GM18858 (cell line): ENCODE results near the gene IL21.

Experiments used
- ATAC-seq: cut with Tn5 transposase; IDR thresholded peaks from one replicate; pipeline ENCODE4 v1.9.1; 2021; ENCODE audit not compliant: unreplicated experiment

Gene IL21

DNA sequence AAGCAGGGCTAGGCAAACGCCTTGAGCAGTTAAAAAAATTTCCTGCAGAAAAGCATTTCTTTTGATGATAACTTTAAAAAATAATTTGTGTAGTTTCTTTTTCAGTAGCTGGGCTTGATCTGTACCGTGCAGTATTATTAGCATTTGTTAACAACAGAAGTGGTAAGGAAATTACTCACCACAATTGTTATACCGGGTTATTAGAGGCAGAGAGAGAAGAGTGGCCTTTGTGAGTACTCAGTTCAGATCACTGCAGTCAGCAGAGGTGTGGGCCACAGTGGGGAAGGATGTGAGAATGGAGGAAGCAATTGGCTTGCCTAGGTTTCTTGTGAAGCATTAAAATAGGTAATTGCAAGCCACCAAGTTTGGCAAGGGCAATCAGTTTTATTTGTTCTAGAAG, 14.3 kb upstream of the IL21 start:
- peak; percentile 61 for ATAC-seq

DNA sequence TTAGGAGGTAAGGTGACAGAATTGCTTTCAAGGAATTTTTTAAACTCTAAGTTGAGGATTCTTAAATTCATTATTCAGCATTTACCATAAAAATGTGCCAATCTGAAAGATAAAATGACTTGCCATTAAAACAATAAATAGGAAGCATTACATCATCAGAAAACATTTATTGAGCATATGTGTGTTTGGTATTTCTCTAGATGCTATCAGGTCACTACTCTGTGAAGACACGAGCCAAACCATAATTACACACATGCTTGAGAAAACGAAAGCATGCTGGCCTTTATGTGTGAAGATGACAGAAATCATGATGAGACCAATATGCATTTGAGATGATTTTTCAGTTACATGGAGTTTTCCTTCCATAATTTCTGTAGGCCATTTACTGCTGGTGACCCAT, 12.3 kb upstream of the IL21 start:
- no peak for ATAC-seq

DNA sequence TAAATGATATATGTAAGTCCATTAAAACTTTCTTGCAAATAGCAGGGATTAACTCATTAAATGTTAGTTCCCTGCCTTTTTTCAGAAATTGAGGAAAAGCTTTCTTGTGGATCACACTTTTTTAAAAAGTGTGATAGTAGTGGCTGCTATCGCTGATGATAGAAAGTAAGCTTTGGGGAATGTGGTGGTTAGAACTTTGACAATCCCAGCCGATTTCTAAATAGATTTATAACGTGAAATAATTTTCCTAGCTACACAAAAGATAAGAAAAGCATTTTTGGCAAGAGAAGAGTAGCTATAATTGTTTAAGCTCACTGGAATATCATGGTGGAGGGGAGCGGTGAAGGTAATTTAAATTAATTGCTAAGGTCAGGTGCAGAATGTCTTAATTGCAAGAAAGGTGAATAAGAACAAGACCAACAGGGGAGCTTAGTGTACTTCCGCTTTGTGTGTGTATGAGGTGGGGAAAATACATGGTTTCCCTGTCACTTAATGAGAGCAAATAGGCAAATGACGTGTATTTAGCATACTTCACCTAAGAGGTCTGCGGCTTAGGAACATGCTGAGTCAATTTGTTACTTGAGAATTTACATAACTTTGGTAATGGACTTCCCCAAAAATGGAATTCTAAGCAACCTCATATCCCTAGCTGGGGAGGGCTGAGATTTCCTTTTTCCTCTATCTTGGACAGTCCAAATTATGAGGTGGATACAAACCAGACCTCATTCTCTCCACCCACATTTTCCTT, 11.7 kb upstream of the IL21 start:
- ATAC-seq: peak; percentile 86

DNA sequence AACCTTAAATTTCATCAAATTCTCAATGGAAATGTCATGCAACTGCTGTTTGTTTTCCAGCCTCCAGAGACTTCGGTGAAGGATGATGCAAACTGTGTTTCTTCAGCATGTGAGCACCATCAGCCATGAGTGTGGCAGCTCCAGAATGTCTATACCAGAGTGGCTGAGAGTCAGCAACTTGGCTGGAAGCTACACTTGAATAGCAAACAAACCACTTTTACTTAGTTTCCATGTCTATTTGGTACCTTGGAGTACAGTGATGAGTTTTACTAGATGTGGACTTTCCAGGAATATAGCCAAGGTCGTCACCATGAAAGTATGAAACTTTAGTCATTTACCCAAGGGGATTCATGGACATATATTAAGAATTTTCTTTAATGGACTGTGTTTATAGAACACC, 4.3 kb upstream of the IL21 start:
- no peak for ATAC-seq

DNA sequence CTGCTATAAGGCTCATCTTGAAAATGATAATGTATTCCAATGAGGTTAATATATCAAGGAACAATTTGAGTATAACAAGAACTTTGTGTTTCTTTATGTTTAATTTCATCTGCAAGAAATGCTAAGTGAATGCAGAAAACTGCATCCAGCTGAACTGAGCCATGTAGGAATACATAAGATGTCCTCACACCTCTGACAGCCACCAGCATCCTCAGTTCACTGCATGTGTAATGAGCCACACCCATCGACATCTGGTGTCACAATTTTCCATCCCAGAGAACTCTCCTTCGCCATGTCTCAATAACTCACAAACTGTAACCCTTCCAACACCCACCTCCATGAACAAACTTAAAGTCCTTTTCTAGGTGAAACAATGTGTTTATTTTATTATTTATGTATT, 3.3 kb upstream of the IL21 start:
- ATAC-seq: no peak

DNA sequence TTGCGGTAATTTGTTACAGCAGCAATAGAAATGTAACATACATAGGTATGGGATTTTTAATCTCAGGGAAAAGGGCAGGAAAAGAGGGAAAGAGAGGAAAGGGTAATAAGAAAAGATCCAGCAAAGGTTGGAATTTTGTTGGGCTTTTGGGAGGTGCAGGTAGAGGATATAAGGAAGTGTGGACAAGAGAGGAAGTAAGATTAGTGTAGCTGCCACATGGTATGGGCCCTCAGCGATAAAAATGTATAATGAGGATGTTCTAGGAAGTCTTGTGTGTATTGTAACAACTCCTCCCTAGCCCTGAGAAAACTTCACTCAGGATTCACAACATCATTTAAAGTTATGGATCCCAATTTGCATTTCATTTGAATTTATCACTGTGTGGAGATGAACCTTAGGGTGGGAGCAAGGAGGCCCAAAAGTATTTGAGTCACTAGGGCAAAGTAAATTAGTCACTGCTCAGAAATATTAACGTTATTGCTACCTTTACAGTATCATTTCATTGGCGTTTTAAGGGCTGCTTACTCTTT, 2.8 kb upstream of the IL21 start:
- no peak for ATAC-seq

DNA sequence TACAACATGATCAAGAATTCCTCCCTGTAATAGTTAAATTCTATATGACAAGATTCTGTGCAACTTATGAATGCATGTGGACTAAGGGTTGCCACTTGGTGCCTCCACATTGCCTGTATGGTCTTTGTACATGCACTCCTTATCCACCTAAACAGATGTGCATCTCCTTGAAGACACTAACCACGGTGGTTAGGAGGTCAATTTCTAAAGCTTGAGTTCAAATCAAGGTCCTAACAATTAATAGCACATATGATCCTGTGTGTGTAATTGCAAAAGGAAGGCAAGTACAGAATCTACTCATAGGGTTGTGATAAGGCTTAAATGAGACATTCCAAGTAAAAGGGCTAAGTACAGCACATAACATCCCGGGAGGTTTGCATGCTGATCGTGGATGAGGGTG, 1.5 kb upstream of the IL21 start:
- ATAC-seq: no peak

DNA sequence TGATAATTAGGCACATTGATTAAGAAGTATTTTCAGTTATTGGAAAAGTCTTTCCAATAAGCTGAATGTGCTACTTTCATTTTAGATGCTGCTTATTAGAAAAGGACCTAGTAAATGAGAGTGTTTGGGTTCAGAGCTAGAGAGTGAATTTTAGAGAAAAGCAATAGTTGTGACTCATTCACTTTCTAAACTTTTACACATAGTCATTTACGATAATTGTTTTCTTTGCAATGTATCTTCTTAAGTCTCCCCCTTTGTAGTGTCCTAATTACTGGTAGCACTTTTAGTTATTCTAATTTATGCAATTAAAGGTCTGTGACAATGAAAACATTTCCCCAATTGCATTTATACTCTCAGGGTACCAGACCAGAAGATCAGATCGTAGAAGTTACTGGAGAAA, 1.3 kb downstream of the IL21 start:
- no peak for ATAC-seq

DNA sequence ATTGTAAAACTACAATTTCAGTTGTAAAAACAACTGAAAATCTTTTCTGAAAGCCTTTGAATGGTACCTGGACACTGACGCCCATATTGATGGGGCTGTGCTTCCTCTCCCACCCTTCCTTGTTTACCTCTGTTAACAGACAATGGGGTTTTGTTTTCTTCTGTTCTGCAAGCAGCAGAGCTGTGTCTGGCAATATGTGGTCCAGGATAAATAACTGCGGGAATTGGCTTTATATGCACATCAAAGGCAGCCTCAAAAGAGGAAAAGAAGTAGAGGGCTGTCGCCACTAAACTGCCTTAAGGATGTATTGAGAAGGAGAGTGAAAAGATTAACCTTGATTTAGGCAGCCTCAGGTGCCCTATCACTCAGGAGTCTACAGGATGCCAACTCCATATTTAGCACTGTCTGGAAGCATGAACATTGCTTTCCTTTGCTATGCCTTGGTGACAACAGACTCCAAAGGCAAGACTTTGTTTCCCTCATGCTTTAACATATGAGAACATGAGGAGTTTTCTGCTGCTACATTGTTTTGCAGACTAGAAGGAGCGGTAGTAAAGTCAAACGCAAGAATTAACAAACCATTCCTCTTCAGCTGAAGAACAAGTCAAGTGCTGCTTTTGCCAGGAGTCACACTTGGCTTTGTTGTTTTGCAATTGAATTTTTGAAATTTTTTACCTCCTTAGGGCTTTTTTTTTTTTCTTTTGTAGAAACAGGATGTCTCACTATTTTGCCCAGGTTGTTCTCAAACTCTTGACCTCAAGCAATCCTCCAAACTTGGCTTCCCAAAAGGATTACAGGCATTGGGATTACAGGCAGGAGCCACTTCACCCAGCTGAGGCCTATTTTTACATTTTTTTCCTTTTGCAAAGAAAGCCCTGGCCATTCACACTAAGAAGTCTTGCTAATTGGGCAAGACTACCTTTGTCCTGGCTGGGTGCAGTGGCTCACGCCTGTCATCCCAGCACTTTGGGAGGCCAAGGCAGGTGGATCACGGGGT, 3.0 kb downstream of the IL21 start:
- ATAC-seq: no peak

DNA sequence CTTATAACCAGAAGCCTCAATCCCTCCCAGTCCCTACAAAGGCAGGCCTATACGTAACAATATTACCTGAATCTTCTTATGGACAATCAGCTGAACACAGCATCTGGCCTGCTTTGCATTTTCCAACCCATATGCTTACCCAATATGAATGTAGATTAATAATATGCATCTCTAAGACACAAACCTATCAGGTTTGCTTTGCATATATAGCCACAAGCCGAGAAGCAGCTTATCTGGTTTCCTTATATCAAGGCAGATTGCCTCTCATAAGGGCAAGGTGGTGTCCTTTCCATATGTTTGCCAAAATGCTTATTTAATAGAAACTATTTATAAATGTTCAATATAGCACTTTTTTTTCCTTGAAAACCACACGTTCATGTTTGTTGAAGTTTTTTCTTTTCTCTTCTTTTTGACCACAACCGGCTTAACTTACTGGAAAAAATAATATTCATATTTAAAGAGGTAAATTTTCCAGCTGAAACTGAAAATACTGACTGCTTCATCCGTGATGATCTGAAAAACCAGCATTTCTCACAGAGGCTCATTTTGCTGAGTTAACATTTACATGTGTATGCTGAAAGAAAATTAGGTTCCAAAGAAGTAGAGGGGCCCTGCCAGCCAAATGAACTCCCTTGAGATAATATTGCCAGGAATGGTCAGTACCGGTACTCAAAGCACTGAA, 3.8 kb downstream of the IL21 start:
- ATAC-seq: no peak

DNA sequence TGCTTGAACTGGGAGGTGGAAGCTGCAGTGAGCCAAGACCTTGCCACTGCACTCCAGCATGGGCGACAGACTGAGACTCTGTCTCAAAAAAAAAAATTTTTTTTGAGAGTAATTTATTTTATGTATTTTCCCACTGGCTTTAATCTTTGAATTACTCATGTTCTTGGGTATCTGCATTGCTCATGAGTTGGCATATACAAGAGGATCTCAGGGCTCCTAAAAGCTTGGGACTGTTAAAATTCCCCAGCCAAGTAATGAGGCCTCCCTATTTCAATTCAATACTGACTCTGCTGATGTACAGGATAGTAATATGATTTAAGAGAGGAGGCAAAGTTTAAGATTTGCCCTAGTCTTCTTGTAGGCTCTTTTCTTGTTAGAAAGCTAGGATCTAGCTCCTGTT, 6.2 kb downstream of the IL21 start:
- no peak for ATAC-seq

DNA sequence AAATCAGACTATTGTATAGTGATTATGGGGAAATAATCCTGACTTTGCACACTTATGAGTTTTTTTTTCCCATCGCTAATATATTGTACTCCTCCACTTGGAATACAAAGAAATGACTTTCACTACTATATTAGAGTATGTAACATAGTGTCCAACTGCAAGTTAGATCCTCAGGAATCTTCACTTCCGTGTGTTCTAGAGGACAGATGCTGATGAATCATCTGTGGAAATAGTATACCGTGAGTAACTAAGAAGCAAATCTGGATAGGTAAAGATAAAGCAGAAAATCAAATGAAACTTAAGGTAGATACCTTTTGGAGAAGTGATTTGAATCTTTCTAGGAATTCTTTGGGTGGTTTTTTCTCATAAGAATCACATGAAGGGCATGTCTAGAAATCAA, 8.3 kb downstream of the IL21 start:
- ATAC-seq: no peak

DNA sequence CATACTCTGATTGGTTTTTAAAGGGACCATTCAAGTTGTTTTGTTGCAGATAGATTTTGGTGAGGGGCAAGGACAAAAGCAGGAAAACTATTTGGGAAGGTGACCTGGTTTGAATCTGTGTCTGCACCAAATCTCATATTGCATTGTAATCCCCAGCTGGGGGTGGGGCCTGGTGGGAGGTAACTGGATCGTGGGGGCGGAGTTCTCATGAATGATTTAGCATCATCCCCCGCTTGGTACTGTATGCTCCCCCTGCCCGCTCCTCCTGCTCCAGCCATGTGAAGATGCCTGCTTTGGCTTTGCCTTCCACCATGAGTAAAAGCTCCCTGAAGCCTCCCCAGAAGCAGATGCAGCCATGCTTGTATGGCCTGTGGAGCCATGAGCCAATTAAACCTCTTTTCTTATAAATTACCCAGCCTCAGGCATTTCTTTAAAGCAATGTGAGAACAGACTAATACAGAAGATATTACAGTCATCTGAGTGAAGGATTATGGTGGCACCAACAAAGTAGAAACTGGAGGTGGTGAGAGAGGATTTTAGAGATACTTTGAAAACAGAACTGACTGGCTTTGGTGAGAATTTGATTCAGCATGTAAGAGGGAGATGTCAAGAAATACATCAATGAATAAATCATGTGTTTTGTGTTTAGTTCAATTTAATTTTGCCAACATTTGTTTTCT, 14.4 kb downstream of the IL21 start:
- ATAC-seq: no peak

DNA sequence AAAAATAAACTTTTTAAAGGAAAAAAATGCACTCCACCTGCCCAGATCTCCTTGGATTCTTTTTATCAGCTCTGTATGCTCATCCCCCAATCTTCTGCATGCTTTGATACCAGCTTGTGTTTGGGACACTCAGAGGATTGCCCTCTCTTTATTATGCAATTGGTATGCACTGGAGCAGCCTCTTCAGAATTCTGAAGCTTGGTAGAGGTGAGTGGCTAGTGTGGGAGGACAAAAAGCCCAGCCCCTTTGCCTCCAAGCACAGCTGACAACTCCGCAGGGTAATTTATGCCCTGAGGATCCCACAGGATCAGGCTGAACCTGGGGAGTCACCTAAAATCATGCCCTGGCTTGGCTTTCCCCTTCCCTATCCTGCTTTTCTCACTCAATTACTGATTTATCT, 16.7 kb downstream of the IL21 start:
- ATAC-seq: no peak

DNA sequence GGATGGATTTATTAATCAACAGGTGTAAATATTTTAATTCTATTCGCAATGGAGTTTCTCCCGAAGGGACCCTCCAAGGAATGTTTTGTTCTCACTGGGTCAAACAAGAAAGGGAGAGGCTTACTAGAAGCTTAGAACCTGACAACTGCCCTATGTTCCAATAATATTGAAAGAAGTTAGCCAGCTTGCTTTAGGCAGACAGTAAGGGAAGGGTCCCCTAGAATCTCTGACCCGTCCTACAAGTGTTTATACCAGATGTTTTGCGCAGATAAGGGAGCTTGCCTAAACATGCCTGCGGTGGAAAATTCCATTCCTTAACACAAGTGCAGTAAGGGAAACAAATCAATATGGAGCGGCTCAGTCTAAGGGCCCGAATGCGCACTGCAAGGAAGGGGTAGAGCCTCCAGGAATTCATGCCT, 17.7 kb downstream of the IL21 start:
- ATAC-seq: no peak

DNA sequence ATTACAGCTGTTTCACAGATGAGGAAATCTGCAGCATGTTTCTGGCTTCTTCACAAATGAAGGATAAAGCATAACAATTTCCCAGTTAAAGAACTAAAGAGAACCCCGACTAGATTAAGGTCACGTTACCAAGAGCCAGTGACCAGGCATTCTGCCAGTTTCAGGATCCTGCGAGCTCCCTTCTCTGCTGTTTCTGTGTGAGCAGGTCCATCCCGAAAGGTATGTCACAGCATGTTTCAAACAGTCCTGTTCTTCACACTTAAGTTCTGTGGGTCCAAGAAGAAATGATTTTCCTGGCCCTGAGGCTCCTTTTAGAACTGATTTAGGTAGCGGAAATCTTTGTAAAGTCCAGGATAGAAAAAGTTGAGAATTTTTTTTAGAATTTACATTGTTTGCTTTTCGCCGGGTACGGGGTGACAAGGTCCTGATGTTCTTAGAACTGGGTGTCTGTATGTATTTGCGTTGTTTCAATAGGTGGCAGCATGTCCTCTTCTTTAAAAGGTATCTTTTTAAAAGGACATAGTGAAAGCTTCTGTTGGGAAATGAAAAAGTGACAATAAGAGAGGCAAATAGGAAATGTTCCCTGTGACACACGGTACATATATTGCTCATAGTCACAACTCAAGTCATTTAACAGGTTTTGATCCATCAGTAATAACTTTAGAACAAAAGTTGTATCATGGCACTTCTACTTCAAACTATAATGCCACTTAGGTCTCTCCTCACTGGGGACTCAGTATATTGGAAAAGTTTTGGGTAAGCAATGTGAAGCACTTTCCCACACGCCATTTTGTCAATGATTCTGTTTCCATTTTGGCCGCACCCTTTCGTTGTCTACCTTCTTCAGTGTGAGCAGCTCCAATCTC, 18.4 kb downstream of the IL21 start:
- no peak for ATAC-seq

DNA sequence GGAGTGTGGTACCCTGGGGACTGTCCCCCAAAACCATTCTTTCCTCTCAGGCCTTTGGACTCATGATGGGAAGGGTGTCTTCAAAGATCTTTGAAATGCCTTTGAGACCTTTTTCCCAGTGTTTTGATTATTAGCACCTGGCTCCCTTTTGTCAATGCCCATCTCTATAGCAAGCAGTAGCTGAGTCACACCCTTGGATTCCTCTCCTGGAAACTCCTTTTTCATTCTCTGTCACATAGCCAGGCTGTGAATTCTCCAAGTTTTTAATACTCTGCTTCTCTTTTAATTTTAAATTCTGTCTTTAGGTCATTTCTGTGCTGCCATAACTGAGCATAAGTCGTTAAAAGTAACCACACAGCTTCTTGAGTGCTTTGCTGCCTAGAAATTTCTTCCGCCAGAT, 29.7 kb downstream of the IL21 start:
- no peak for ATAC-seq

DNA sequence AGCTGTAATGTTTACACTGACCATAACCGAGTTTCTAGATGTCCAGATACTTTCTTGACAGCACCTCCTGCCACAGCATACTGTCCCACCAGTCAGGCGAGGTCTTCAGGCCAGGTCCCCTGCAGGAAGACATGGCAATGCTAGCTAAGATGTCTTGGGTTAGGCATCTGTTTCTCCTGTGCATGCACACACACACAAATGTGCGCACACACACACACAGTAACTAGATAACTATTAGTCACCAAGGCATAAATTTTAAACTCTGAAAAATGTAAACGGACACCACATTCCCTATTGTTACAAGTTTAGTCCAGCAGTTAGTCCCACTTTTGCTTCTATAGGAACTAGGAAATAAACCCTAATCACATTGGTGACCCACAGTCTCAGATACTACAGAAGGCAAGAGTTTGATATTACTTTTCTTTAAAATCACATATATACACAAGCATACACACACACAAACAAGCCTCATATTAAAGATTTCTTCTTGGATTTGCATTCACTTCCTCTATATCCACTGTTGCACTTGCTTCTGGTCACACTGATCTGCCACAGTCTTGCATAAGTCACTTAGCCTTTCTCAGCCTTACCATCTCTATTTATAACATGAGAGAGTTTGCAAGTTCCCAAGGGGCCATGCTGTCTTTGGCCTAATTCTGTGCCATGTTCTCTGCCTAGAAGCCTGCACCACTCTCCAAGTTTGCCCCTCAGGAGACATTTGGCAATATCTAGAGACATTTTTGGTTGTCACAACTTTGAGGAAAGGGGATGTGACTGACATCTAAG, 32.2 kb downstream of the IL21 start:
- no peak for ATAC-seq

DNA sequence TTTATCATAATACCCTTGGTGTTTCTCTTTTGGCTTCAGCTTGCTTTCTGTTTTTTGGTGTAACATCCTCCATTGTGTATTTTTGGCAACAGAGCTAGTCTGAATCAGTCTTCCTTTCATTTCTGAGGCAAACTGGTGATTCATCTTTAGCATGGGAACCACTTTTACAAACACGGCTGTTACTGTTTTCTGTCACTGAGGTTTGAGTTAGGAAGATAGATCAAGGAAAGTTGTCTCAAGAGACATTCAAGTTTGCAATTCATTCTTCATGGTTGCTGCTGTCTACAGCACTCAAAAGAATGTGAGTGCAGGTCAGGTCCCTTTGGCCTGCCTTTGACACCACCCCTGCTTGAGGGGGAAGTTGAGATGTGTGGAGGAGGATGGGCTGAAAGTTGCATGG, 36.3 kb downstream of the IL21 start:
- ATAC-seq: peak; percentile 77
